Glutamatergic neuron (in vitro differentiated cells): Measurements from ENCODE around the gene R3HCC1L. TPM values are rescaled to one million over a fixed set of nuclear protein-coding genes. Genes with fewer than 3 reads are reported as not detected.
A peak's percentile ranks its signal among the peaks of the same experiment; 100 is the strongest.

ENCODE experiments used
- DNase-seq: peaks from one replicate; pipeline ENCODE4 v3.0.0; 2022
- H3K27ac Mint-ChIP-seq: one replicate; pipeline ENCODE4 v1.8.0; 2020; ENCODE audit warnings: mild to moderate bottlenecking, mixed read lengths, inconsistent platforms; ENCODE audit not compliant: unreplicated experiment
- H3K27me3 Mint-ChIP-seq: one replicate; pipeline ENCODE4 v1.8.0; 2020; ENCODE audit warnings: mild to moderate bottlenecking, moderate library complexity, mixed read lengths, inconsistent platforms; ENCODE audit not compliant: unreplicated experiment
- H3K36me3 Mint-ChIP-seq: one replicate; pipeline ENCODE4 v1.8.0; 2020; ENCODE audit warnings: mild to moderate bottlenecking, mixed read lengths, inconsistent platforms; ENCODE audit not compliant: unreplicated experiment
- H3K4me1 Mint-ChIP-seq: one replicate; pipeline ENCODE4 v1.8.0; 2020; ENCODE audit warnings: mild to moderate bottlenecking, low read depth, mixed read lengths, inconsistent platforms; ENCODE audit not compliant: unreplicated experiment
- H3K4me3 Mint-ChIP-seq: one replicate; pipeline ENCODE4 v1.8.0; 2020; ENCODE audit warnings: mild to moderate bottlenecking, mixed read lengths, inconsistent platforms; ENCODE audit not compliant: unreplicated experiment
- H3K9me3 Mint-ChIP-seq: one replicate; pipeline ENCODE4 v1.8.0; 2020; ENCODE audit warnings: mild to moderate bottlenecking, moderate library complexity, mixed read lengths, inconsistent platforms; ENCODE audit not compliant: unreplicated experiment
- total RNA-seq: library from RNA; stranded (reverse); fragmentation: NEBNext Ultra II Directional; extraction: Animal tissue kit (Norgen Biotek cat#: 25700); gene quantifications from one replicate; pipeline ENCODE4 v1.2.1, GENCODE V29; 2021; ENCODE audit not compliant: unreplicated experiment
- TF ChIP-seq, protein P1 (sequence below): fragments of 200-600 bp; sonication (generic); IDR thresholded peaks from one replicate; pipeline ENCODE4 v1.5.0; 2021; ENCODE audit not compliant: partially characterized antibody, unreplicated experiment

The R3HCC1L gene
- total RNA-seq, 1 donor from 2014 or later = 13.6 TPM

- no peak overlapping the region for H3K27ac Mint-ChIP-seq
- peaks cover 16% of the 10 kb centered on the region for H3K4me1 Mint-ChIP-seq
- no peak overlapping the region for H3K4me3 Mint-ChIP-seq
- TF ChIP-seq, protein P1, sequence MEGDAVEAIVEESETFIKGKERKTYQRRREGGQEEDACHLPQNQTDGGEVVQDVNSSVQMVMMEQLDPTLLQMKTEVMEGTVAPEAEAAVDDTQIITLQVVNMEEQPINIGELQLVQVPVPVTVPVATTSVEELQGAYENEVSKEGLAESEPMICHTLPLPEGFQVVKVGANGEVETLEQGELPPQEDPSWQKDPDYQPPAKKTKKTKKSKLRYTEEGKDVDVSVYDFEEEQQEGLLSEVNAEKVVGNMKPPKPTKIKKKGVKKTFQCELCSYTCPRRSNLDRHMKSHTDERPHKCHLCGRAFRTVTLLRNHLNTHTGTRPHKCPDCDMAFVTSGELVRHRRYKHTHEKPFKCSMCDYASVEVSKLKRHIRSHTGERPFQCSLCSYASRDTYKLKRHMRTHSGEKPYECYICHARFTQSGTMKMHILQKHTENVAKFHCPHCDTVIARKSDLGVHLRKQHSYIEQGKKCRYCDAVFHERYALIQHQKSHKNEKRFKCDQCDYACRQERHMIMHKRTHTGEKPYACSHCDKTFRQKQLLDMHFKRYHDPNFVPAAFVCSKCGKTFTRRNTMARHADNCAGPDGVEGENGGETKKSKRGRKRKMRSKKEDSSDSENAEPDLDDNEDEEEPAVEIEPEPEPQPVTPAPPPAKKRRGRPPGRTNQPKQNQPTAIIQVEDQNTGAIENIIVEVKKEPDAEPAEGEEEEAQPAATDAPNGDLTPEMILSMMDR = no peak
- no peaks in the 10 kb centered on the region for H3K36me3 Mint-ChIP-seq
- no peak for DNase-seq
- H3K27me3 Mint-ChIP-seq = peaks cover 11% of the 10 kb centered on the region
- H3K9me3 Mint-ChIP-seq = peaks cover 12% of the 10 kb centered on the region
Measured at GRCh38 chr10:98263088-98263487, 128.6 kb downstream of the R3HCC1L start.

DNA sequence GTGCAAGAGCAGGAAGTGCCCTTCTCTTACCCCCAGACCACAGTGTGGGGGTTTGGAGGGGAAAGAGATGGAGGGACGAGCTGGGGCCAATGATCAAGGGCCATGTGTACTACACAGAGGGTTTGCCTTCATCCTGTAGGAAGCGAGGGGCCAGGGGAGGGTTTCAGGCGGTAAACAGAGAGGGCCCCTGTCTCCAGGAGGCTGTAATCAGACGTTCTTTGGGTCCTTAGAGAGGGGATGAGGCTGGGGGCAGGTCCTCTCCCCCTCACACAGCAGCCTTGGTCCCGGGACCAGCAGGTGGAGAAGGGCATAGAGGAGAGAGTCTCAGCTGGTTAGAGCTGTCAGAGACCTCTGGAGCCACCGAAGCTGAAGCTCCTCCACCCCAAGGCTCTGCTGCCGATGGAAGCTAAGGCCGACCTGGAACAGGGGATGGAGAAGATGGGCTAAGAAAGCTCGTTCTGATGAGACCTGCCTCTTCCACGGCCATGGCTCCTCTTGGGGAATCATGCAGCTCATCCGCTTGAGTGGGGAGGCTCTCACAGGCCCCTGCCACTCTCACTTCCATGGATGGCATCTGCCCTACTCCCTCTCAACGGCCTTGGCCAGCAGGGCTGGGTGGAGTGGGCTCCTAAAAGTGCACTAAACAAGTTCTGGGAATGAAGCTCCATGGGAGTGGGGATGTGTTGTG, 130.1 kb downstream of the R3HCC1L start:
- TF ChIP-seq, protein P1 = no peak
- no peak for DNase-seq
- Mint-ChIP-seq H3K9me3 (peaks cover 14% of the 10 kb centered on the region), H3K27ac (no peak overlapping the region), H3K4me3 (no peak overlapping the region), H3K36me3 (no peaks in the 10 kb centered on the region), H3K27me3 (peaks cover 16% of the 10 kb centered on the region), H3K4me1 (peaks cover 21% of the 10 kb centered on the region)

GRCh38 chr10:98265403-98266378, 131.2 kb downstream of the R3HCC1L start:
- H3K27me3 Mint-ChIP-seq = peaks cover 21% of the 10 kb centered on the region
- no peak for DNase-seq
- peaks cover 33% of the 10 kb centered on the region for H3K4me1 Mint-ChIP-seq
- no peaks in the 10 kb centered on the region for H3K36me3 Mint-ChIP-seq
- TF ChIP-seq, protein P1 = no peak
- peak overlapping the region; percentile 63 for H3K4me3 Mint-ChIP-seq
- H3K9me3 Mint-ChIP-seq = peaks cover 19% of the 10 kb centered on the region
- H3K27ac Mint-ChIP-seq = peak overlapping the region; percentile 86

DNA sequence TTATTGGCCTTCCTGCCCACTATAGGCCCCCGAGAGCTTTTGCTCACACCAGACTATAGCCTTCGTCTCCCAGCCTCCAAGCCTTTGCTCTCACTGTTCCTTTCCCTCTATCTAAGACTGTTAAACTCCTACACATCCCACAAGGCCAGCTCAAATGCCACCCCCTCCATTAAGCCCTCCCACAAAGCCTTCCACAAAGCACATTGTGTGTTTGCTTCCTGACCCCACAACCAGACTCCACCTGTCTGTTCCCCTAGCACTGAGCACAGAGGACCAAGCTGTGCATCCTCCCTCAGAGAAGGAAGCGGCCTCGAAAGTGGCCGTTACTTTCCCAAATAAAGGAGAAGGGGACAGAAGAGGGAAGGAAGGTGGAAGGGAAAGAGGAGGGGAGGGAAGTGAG, 132.2 kb downstream of the R3HCC1L start:
- peak overlapping the region; percentile 40 for H3K4me3 Mint-ChIP-seq
- peaks cover 20% of the 10 kb centered on the region for H3K9me3 Mint-ChIP-seq
- H3K27ac Mint-ChIP-seq = peak overlapping the region; percentile 96
- H3K36me3 Mint-ChIP-seq = no peaks in the 10 kb centered on the region
- DNase-seq = no peak
- TF ChIP-seq, protein P1 = no peak
- H3K27me3 Mint-ChIP-seq = peaks cover 21% of the 10 kb centered on the region
- peaks cover 40% of the 10 kb centered on the region for H3K4me1 Mint-ChIP-seq
